HepG2 (cell line): Measurements from ENCODE around the gene VWA7. TPM values are rescaled to one million over a fixed set of nuclear protein-coding genes. Genes with fewer than 3 reads are reported as not detected.
A peak's percentile ranks its signal among the peaks of the same experiment; 100 is the strongest.

Experiments used
- ATAD3A ChIP-seq: sonication (generic); formaldehyde crosslinking; IDR thresholded peaks from 2 replicates; pipeline ENCODE4 v1.4.0; 2020; ENCODE audit warnings: missing genetic modification reagents
- ATF2 ChIP-seq: sonication (generic); formaldehyde crosslinking; IDR thresholded peaks from 2 replicates; pipeline ENCODE4 v1.4.0; 2020; ENCODE audit warnings: missing genetic modification reagents
- BRD4 ChIP-seq: sonication (generic); formaldehyde crosslinking; IDR thresholded peaks from 2 replicates; pipeline ENCODE4 v1.4.0; 2020; ENCODE audit warnings: missing genetic modification reagents
- CSRNP2 ChIP-seq: sonication (generic); formaldehyde crosslinking; conservative IDR thresholded peaks from 2 replicates; pipeline ENCODE4 v1.8.0; 2022; ENCODE audit warnings: low read depth, missing genetic modification reagents
- GPBP1L1 ChIP-seq: sonication (generic); formaldehyde crosslinking; IDR thresholded peaks from 2 replicates; pipeline ENCODE4 v1.5.0; 2020; ENCODE audit warnings: mild to moderate bottlenecking, missing genetic modification reagents
- GPN1 ChIP-seq: sonication (generic); formaldehyde crosslinking; IDR thresholded peaks from 2 replicates; pipeline ENCODE4 v1.5.1; 2020; ENCODE audit warnings: missing genetic modification reagents, borderline replicate concordance
- HOMEZ ChIP-seq: IDR thresholded peaks from 2 replicates; pipeline ENCODE4 v1.6.1; 2016; ENCODE audit warnings: low read depth
- MIER3 ChIP-seq: IDR thresholded peaks from 2 replicates; pipeline ENCODE4 v1.6.1; 2016; ENCODE audit warnings: missing compliant biosample characterization, borderline replicate concordance
- NFYC ChIP-seq: IDR thresholded peaks from 2 replicates; pipeline ENCODE4 v1.6.1; 2016; ENCODE audit warnings: missing genetic modification reagents, missing compliant biosample characterization
- NR0B2 ChIP-seq: sonication (generic); formaldehyde crosslinking; IDR thresholded peaks from 2 replicates; pipeline ENCODE4 v1.4.0; 2020; ENCODE audit warnings: mild to moderate bottlenecking, missing genetic modification reagents
- PHF20 ChIP-seq: sonication (generic); formaldehyde crosslinking; IDR thresholded peaks from 2 replicates; pipeline ENCODE4 v1.5.0; 2020; ENCODE audit warnings: mild to moderate bottlenecking, missing genetic modification reagents
- PHF5A ChIP-seq: IDR thresholded peaks from one replicate; pipeline ENCODE4 v1.6.1; 2018; ENCODE audit warnings: low read depth, missing genetic modification reagents; ENCODE audit not compliant: unreplicated experiment
- RBM39 ChIP-seq: fragments of 200-400 bp; formaldehyde crosslinking; IDR thresholded peaks from one replicate; pipeline ENCODE4 v1.6.1; 2018; ENCODE audit warnings: antibody characterized with exemption, mild to moderate bottlenecking, low read depth, low read length; ENCODE audit not compliant: poor library complexity, severe bottlenecking
- SKIL ChIP-seq: sonication (generic); formaldehyde crosslinking; IDR thresholded peaks from 2 replicates; pipeline ENCODE4 v1.8.0; 2022; ENCODE audit warnings: missing genetic modification reagents, mild to moderate bottlenecking, moderate library complexity, borderline replicate concordance
- ZBTB14 ChIP-seq: sonication (generic); formaldehyde crosslinking; IDR thresholded peaks from 2 replicates; pipeline ENCODE4 v1.4.0; 2020; ENCODE audit warnings: missing genetic modification reagents
- ZNF34 ChIP-seq: sonication (generic); formaldehyde crosslinking; IDR thresholded peaks from 2 replicates; pipeline ENCODE4 v1.4.0; 2020; ENCODE audit warnings: mild to moderate bottlenecking, missing genetic modification reagents, borderline replicate concordance
- ZNF432 ChIP-seq: sonication (generic); formaldehyde crosslinking; IDR thresholded peaks from 2 replicates; pipeline ENCODE4 v1.5.0; 2020; ENCODE audit warnings: missing genetic modification reagents, mild to moderate bottlenecking, borderline replicate concordance
- ZNF709 ChIP-seq: sonication (generic); formaldehyde crosslinking; IDR thresholded peaks from 2 replicates; pipeline ENCODE4 v1.5.0; 2020; ENCODE audit warnings: mild to moderate bottlenecking, missing genetic modification reagents
- ZNF713 ChIP-seq: sonication (generic); formaldehyde crosslinking; IDR thresholded peaks from 2 replicates; pipeline ENCODE4 v1.4.0; 2020; ENCODE audit warnings: mild to moderate bottlenecking, missing genetic modification reagents
- polyA plus RNA-seq, 8 experiments: library from polyadenylated mRNA; depleted of rRNA in 3 of 8; stranded (reverse) in 7 of 8; unstranded in 1 of 8; fragments of >200 nt; fragmentation: Illumina TruSeq in 4 of 8; extraction: Trizol in 4 of 8; gene quantifications; 2 replicates each; pipeline versions ENCODE4 v1.2.1 to v1.2.3, GENCODE V29; 2011 to 2016; ENCODE audit warnings: low read depth in 4 of 8, missing spikeins in 1 of 8, mixed read lengths in 1 of 8; ENCODE audit not compliant: insufficient read depth in 1 of 8
- total RNA-seq, 5 experiments: library from RNA; depleted of rRNA; stranded (reverse); fragments of >200 nt; fragmentation: Illumina TruSeq; extraction: Trizol; gene quantifications; 2 replicates each; pipeline ENCODE4 v1.2.3, GENCODE V29; 2016; ENCODE audit warnings: low read depth in 1 of 5

VWA7 gene
- total and polyA plus RNA-seq, 2 of the 13 experiments (the other 11 are each of a cell fraction or from before 2014, with no cell fraction given): 0.86 to 3.3 TPM

- TF ChIP-seq ATAD3A (CRISPR knock-in tag): no peak
- peak; percentile 52 for TF ChIP-seq PHF5A (CRISPR knock-in tag)
- no peak for TF ChIP-seq GPBP1L1
- TF ChIP-seq ZBTB14: no peak; the same call in 1 of the 2 replicates
- no peak for TF ChIP-seq SKIL (CRISPR knock-in tag)
- no peak for TF ChIP-seq GPN1
- TF ChIP-seq PHF20 (CRISPR knock-in tag): no peak
- peak; percentile 38; the same call in 1 of the 2 replicates for TF ChIP-seq BRD4 (CRISPR knock-in tag)
- TF ChIP-seq CSRNP2 (CRISPR knock-in tag): no peak
- TF ChIP-seq RBM39: no peak
- TF ChIP-seq ZNF34 (CRISPR knock-in tag): peak; percentile 17; the same call in 1 of the 2 replicates
- 0 out of 2 replicates have a peak, but pooled peaks have one; percentile 17 for TF ChIP-seq NR0B2 (CRISPR knock-in tag)
- TF ChIP-seq ZNF713 (CRISPR knock-in tag): no peak
- TF ChIP-seq ZNF432 (CRISPR knock-in tag): no peak
- peak; percentile 81 for TF ChIP-seq MIER3 (CRISPR knock-in tag)
- peak; percentile 79 for TF ChIP-seq ATF2 (CRISPR knock-in tag)
- 0 out of 2 replicates have a peak, but pooled peaks have one; percentile 22 for TF ChIP-seq ZNF709
- TF ChIP-seq HOMEZ (CRISPR knock-in tag): peak; percentile 78
- 0 out of 2 replicates have a peak, but pooled peaks have one; percentile 22 for TF ChIP-seq NFYC (CRISPR knock-in tag)
Observed at GRCh38 chr6:31729515-31729978, 47.6 kb downstream of the VWA7 start (continued).
